GM19239 (cell line): ENCODE data around the gene SEC14L3.

ENCODE experiments used
- DNase-seq: peaks from one replicate; pipeline ENCODE4 v3.0.0; 2011; ENCODE audit warnings: low spot score; ENCODE audit not compliant: insufficient read length
- FAIRE-seq: peaks from 2 replicates; lab custom pipeline; 2011; peaks lifted over from hg19 to GRCh38; lab: Jason Lieb, UNC

The SEC14L3 gene

DNA sequence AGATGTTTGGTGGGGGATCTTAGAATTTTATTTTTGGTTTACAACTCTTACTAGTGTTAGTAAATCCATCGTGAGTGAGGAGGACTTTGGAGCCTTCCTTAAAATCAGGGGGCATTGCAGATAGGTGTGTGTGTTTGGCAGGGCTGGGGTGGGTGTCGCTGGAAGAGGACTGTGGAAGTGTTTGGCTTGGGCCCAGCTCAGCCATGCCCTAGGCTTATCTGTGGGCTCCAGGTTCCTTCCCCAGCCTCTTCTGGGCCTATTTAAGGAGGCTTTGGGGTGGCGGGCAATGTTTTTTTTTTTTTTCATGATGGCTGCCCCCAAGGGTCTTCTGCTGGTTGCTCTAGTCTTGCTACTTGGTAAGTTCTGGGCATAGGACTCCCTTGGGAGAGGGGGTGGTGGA lies 24.2 kb downstream of the SEC14L3 start:
- no peak for FAIRE-seq

DNA sequence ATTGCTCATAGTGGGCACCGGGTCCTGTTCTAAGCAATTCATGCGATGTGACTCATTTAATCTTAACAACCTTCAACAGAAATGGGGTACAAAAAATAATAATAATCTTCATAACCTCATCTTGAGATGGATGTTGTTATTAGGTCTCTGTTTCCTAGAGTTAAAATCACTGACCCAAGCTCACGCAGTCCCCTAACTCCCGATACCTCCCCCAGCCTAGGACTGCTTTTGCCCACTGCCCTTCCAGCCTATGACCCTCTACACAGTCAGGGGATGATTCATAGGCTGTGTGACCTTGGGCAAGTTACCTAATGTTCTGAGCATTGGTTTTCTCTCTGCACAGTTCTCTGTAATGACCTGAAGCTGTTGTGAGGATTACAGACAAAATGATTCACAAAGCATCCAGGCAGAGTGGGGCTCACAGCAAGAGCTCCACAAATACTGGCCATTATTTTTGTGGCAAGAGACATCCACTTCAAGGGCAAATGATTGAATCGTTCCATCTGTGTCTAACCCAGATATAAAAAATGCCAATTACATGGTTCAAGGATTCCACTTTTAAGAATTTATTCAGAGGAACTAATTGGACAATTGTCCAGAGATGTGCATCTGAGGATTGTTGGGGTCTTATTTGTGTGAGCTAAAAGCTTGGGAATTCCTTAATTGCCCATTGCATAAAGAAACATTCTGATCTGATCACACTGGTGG lies 26.2 kb downstream of the SEC14L3 start:
- FAIRE-seq = no peak
- DNase-seq = no peak

More for the DNA sequence above, 24.2 kb downstream of the SEC14L3 start:
- no peak for DNase-seq

DNA sequence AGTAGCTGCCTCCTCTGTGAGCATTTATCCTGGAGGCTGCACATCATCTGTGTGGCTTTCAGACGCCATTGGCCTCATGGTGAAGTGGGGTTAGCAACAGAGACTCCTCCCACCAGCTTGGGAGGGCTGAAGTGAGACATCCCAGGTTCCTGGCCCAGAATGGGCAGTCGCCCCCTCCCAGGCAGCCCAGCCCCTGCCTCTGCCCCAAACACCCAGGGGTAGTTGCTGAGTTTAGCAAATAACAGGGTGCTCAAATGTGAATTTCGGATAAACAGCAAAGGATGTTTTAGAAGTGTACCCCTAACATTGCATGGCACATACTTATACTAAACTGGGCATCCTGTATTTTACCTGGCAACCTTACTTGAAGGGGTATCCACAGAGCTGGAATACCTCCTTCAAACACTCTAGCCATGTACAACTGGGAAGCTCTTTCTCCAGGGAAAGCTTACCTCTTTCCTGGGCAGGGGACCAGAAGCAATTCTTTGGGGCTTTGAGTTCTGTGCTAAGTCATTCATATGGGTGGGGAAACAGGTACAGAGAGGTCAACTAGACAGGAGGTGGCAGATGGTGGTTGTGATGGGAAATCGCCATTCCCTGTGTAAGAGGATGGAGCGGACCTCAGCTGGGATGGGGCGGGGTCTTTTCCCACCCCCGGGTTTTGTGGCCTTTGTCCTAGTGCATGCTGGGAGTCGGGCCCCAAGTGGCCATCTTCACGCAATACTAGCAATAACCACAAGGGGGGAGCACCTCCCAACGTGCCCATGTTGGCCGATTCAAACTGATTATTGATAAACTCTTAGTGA lies 27.0 kb downstream of the SEC14L3 start:
- FAIRE-seq = peak; percentile 67
- peak; percentile 70 for DNase-seq

DNA sequence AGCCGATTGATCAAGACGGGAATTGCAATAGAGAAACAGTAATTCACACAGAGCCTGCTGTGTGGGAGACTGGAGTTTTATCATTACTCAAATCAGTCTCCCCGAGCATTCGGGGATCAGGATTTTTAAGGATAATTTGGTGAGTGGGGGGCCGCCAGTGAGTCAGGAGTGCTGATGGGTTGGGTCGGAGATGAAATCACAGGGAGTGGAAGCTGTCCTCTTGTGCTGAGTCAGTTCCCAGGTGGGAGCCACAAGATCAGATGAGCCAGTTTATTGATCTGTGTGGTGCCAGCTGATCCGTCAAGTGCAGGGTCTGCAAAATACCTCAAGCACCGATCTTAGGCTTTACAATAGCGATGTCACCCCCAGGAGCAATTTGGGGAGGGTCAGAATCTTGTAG lies 30.7 kb downstream of the SEC14L3 start:
- FAIRE-seq (no peak), DNase-seq (no peak)

DNA sequence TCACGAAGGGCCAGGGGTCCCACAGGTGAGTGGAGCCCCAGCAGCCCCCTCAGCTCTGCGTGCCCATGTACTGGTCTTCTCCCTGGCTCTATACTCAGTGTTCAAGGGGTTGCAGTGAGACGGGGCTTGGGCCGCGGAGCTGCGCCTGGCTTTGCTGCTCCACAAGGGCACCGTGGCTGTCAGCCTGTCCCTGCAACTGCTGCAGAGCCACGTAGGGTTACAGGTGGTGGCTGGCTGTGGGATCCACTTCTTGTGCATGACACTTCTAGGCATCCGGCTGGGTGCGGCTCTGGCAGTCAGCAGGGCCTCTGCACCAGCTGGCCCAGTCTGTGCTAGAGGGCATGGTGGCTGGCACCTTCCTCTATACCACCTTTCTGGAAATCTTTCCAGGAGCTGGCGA lies 32.0 kb downstream of the SEC14L3 start:
- DNase-seq = no peak
- FAIRE-seq = no peak

DNA sequence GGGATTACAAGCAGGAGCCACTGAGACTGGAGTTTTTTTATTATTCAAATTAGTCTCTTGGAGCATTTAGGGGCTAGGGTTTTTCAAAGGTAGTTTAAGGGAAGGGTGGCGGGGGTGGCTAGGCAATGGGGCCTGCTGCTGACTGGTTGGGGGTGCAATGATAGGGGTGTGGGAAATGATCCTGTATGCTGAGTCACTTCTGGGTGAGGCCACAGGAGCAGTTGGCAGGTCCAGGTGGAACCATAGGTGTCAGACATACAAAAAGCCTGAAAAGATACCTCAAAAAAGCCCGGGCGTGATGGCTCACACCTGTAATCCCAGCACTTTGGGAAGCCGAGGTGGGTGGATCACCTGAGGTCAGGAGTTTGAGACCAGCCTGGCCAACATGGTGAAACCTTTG lies 32.6 kb downstream of the SEC14L3 start:
- DNase-seq (no peak), FAIRE-seq (no peak)

DNA sequence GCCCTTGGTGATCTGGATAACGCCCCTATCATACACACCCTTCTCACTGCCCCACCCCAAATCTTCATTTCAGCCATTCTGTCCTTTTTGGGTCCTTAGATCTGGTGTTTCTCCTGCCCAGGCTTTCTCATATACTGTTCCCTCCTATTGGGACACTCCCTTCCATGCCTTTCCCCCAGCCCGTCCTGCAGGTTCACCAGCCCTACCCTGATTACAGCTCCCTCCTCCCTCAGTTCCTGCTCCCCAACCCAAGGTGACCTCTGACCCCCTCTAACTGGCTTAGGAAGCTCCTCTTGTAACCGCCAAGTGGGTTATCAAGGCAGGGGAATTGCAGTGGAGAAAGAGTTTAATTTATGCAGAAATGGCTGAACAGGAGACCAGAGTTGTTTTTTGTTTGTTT lies 33.3 kb downstream of the SEC14L3 start:
- DNase-seq (no peak), FAIRE-seq (no peak)

DNA sequence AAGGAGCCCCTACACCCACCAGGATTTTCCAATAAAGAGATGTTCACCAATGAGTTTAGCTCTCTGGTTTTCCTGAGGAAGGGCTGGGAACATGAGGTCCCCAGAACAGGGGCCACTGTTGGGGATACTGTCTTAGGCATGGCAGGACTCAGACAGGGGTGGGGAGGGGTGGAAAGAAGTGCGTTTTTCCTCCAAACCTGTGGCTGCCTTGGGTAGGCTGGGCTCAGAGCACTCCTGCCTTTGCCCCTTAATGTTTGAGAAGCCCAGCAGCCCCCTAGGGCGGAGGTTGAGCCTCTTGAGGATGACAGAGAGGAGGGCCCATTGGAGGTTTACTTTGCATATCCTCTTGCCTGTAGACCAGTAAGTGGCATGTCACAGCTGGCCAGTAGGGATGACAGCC lies 35.6 kb downstream of the SEC14L3 start:
- DNase-seq (no peak), FAIRE-seq (no peak)

DNA sequence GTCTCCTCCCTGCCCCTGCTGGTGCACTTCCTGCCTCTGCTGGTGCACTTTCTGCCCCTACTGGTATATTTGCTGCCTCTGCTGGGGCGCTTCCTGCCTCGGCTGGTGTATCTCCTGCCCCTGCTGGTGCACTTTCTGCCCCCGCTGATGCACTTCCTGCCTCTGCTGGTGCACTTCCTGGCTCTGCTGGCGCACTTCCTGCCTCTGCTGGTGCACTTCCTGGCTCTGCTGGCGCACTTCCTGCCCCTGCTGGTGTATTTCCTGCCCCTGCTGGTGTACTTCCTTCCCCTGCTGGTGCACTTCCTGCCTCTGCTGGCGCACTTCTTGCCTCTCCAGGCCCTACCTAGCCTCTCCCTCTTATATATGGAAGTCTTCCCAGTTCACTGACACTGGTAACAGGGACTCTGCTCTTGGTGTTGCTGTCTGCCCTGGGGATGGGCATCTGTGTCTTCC lies 36.1 kb downstream of the SEC14L3 start:
- peak; percentile 94 for FAIRE-seq

DNA sequence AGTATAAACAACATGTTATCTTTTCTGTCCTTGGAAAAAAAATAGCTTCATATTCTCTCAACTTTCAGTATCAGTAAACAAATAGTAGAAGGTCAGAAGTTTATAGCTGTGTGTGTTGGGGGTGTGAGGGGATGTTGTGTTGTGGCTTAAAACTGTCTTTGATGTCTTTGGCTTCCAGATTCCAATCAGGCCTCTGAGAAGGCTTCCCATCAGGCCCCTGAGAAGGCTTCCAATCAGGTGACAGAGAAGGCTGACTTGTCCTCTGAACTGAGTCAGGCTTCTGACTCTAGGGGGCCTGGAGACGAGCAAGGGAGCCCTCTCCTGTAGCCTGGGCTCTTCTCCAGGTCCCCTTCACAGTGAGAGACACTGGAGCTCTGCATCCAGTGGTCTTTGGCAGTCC lies 37.0 kb downstream of the SEC14L3 start:
- FAIRE-seq = no peak

More for the DNA sequence above, 36.1 kb downstream of the SEC14L3 start:
- no peak for DNase-seq

DNA sequence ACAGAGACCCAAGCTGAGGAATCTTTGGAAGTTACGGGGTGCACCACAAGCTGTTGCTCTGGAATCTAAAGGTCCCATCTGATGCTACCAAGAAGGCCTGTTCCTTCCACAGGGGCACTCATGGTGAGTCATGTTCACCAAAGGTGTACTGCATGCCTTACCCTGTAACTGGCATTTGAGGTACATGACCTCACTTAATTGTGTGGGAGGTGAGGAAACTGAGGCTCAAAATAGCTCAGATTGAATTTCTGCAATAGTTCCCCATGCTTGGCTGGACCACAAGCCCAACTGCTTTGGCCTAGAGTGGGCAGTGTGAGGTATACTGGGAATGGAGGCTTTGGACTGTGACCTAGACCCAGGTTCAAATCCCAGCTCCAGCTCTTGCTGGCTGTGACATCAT lies 38.0 kb downstream of the SEC14L3 start:
- no peak for DNase-seq
- no peak for FAIRE-seq

More for the DNA sequence above, 37.0 kb downstream of the SEC14L3 start:
- no peak for DNase-seq

DNA sequence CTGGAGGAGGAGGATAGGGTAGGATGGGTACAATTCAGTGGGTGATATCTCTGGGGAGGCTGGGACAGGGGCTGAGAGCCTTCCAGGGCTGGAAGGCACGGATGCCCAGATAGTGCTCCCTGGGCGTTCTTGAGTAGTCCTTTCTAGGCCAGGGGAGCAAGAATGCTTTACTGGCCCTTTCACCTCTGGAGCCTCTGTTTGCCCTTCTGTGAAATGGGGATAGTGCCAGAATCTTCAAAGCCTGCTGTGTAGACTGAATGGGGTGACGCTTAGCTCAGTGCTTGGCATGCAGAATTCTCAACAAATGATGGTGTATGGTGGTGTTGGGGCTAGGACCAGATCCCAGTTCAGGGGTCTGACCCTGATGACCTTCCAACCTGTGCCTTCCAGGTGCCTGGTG lies 38.6 kb downstream of the SEC14L3 start:
- FAIRE-seq (no peak), DNase-seq (no peak)

DNA sequence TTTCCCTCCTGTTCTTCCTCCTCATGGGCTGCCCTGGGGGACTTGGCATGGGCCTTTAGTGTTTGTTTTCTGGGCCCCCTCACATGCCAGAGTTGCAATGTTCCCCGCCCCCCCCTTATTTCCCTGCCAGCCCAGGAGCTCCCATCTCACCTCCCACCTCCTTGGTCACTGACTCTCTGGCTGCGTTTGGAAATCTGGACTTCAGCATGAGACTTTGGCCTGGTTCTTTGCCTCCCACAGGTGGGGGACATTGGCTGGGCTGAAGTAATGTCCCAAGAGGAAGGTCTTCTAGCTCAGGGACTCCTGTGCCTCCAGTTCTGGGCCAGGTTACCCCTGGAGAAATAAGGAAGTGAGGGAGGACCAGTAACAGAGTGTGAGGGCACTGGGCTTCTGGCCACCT lies 39.3 kb downstream of the SEC14L3 start:
- DNase-seq (no peak), FAIRE-seq (no peak)

DNA sequence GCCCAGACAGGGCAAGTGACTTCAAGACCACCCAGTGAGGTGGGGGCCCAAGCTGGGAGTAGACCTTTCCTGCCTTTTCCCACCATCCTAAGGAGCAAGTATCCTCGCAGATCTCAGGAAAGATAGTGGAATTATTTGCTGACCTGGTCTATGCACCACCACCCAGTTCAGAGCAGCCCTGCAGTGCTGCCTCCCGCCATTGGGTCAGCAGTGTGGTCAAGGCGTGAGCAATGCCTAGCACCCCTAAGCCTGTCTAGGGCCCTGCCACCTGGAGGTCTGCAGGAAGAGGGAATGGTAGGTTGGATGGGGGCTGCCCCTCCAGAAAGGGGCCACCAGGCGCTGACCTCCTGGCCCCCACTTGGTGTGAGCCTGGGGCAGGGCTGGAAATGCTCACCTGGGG lies 39.7 kb downstream of the SEC14L3 start:
- no peak for FAIRE-seq
- no peak for DNase-seq

DNA sequence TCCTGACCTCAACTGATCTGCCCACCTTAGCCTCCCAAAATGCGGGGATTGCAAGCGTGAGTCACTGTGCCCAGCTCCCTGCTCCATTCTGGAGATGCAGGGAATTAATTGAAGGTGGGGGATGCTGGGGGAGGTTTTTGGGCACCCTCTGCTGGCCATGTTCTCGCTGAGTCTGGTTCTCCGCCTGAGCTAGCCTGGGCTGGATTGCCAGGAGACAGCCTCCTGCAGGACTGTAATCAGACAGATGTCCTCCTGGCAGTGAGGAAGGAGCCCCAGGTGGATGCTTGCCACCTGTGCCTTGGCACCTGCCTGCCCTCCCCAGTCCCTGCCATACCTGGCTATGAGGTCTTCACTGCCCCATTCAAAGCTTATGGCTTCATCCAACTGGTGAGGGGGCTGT lies 40.9 kb downstream of the SEC14L3 start:
- FAIRE-seq = no peak
- DNase-seq = no peak

DNA sequence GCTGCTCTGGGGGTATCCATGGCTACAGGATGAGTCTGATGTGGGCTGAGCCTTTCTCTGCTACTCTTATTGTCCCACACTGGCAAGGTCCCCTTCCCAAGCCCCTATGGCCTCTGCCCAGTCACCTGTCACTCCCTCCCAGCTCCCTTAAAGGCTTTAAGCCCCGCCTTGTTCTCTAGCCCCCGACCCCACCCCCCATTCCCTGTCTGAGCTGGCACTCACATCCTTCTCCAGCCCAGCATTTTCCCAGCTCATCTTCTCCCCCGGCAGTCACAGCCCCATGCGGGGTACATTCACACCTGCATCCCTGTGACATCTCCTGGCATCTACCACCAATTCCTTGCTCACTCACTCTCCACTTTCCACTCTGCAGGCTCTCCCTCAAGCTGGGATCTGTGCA lies 41.9 kb downstream of the SEC14L3 start:
- FAIRE-seq (no peak), DNase-seq (no peak)

DNA sequence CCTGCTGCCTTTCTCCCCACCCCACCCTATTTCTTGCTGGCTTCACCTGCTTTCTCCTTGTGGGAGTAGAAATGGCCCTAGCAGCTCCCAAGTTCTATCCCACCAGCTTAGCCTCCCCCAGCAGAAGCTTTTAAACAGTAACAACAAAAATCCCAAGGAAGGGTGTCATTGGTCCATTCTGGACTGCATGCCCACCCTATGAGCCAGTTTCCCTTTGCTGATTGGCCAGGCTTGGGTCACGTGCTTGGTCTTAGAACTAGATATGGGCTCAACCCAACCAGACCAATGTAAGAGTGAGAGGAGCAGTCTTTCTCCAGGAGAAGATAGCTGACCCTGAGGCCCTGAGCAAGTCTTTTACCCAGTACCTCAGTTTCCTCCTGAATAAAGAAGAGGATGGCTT lies 43.9 kb downstream of the SEC14L3 start:
- FAIRE-seq (no peak), DNase-seq (no peak)

DNA sequence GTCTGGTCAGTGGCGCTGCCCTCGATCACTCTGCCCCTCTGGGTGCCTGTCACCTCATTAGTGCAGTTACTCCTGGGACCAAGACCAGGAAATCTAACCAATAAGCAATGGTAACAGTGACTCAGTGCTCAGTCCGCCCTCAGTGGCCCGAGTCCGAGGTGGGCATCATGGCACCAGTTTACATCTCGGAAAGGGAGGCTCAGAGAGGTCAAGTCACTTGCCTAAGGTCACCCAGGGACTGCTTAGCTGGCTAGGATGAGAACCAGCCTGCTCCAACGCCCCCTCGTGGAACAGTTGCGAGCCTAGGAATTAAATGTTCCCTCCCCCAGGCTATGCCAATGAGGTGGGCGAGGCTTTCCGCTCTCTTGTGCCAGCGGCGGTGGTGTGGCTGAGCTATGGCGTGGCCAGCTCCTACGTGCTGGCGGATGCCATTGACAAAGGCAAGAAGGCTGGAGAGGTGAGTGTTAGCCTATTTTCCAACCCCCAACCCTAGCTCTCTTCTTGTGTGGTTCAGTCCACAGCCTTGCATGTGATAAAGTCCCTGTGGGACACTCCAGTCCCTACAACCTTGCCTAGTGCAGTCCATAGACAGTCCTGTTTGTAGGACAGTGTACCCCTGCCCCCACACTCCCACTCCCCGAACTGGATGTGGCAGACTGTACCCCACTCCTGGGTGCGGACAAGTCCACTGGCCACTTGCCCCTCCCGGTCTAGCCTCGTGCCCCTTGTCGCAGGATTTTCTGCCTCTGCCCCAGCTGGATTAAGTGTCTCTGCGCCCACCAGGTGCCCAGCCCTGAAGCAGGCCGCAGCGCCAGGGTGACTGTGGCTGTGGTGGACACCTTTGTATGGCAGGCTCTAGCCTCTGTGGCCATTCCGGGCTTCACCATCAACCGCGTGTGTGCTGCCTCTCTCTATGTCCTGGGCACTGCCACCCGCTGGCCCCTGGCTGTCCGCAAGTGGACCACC lies 45.1 kb downstream of the SEC14L3 start:
- DNase-seq = peak; percentile 68
- peak; percentile 97 for FAIRE-seq

DNA sequence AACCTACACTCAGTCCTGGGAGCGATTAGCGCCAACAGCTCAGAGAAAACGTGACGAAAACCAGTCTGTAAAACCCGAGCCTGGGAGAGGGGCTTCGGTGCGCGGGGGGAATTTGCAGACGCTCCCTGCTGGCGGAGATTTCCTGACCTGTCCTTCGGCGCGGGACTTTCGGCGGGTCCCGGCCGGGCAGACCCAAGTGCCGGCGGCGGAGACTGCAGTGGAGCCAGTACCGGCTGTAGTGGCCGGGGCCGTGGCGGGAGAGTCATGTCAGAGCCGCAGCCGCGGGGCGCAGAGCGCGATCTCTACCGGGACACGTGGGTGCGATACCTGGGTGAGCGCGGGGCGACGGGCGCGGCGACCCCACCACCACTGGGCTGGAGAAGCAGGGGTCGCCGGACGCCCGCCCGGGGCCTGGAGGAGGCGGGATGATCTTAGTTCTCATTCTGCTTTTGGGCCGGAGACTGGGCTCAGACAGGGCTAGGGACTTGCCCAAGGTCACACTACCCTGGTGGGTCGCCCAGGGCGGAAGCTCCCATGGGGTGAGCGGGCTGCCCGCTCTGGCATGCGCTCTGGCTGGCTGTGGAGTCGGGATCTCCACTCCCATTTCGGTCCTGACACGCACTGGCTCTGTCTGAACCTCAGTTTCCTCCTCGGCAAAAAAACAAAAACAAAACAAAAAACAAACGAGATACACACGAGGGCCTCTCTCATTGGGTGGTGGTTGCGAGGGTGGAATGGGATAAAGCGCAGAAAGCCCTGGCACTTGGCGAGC lies 46.0 kb downstream of the SEC14L3 start, which contains the start of gene MTFP1:
Gene MTFP1 (plus strand): TSS at position 153 of the 772 bp plus-strand sequence. CDS start 112 bp downstream, at position 265.
- DNase-seq (no peak), FAIRE-seq (peak; percentile 85)

DNA sequence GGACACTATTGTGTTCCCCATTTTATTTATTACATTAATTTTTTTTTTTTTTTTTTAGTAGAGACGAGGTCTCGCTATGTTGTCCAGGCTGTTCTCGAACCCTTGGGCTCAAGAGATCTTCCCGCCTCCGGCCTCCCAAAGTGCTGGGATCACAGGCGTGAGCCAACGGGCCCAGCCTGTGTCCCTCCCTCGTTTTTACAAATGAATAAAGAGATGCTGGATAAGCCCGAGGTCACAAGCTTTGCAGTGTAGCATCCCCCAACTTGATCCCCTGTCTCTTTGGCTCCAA lies 46.5 kb downstream of the SEC14L3 start:
- no peak for DNase-seq
- FAIRE-seq = no peak
